Activated CD4-positive, alpha-beta T cell treated with anti-CD3 and anti-CD28 coated beads, Interleukin-2, amount 50 U/mL, for 4 hours (primary cell): ENCODE data around the gene FHIT.
"Not testable (repeated sequence)": the region's sequence is repeated elsewhere in the genome, so short reads cannot be mapped to it uniquely, and the experiment has no call there.

Experiments used
- DNase-seq, 2 experiments: peaks; one replicate each; pipeline ENCODE4 v3.0.0-alpha.2; 2020

Gene FHIT

DNA sequence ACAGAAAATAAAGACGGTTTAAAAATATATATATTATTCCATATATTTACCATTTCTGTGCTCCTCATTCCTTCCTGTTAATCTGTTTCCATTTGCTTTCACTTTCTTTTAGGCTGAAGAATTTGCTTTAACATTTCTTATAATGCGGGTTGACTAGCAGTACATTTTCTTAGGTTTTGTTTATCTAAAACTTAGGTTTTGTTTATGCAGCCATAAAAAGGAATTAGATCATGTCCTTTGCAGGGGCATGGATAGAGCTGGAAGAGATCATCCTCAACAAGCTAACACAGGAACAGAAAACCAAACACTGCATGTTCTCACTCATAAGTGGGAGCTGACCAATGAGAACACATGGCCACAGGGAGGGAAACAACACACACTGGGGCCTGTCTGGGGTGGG is 578.1 kb downstream of the FHIT start:
- DNase-seq: no peak

DNA sequence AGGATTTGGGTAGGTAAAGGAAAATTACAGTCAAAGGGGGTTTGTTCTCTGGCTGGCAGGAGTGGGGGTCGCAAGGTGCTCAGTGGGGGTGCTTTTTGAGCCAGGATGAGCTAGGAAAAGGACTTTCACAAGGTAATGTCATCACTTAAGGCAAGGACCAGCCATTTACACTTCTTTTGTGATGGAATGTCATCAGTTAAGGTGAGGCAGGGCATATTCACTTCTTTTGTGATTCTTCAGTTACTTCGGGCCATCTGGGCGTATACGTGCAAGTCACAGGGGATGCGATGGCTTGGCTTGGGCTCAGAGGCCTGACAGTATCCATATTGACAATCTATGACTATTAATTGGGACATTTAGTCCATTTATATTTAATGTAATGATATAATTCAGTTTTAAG is 578.9 kb downstream of the FHIT start:
- not testable (repeated sequence) for DNase-seq

- no peak for DNase-seq
These were observed 581.6 kb downstream of the FHIT start for GRCh38 chr3:60669636-60670035.

GRCh38 chr3:60660026-60660425 is 591.2 kb downstream of the FHIT start:
- DNase-seq: no peak

DNA sequence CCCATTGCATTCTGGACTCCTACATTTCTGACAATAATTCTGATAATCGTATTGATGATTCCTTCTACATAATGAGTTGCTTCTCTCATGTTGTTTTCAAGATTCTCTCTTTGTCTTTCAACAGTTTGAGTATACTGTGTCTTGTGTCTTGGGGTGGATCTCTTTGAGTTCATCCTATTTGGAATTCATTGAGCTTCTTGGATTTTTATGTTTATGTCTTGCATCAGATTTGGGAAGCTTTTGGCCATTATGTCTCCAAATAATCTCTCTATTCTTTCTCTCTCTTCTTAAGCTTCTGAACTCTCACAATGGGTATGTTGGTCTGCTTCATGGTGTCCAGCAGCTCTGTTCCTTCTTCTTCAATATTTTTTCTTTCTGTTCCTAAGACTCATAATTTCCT is 592.2 kb downstream of the FHIT start:
- DNase-seq: no peak

GRCh38 chr3:60657972-60658371 is 593.3 kb downstream of the FHIT start:
- no peak for DNase-seq

DNA sequence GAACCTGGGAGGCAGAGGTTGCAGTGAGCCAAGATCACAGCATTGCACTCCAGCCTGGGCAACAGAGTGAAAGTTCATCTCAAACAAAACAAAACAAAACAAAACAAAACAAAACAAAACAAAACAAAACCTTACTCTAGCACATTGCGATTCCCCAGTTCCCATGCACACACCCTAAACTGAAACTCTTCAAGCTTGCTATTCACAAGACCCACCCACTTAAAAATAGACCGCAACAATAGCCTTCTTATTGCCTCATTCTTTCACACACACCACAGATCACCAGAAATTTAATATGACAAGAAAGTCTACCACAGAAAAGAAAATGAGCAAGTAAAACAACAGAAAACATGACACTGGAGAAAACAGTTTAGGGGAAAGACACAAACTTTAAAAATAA is 598.4 kb downstream of the FHIT start:
- DNase-seq: no peak

GRCh38 chr3:60651799-60652198 is 599.5 kb downstream of the FHIT start:
- DNase-seq: no peak

GRCh38 chr3:60650171-60650570 is 601.1 kb downstream of the FHIT start:
- no peak for DNase-seq

DNA sequence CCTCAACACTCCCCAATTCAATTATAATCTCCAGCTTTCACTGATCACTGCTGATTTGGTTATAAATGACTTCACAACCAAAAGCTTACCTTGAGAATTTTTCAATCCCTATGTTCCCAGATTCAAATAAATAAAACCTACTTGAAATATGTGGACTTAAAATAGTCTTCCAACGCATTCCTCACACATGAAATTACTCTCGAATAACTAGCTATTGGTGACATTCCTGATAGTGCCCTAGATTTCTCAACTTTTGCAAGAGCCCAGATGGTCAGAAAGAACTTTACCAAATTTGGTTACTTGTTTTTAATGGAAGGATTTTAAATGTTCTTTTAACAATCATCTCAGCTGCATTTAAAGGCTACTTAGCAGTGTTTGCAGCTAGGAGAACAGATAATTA is 605.5 kb downstream of the FHIT start:
- no peak for DNase-seq

DNA sequence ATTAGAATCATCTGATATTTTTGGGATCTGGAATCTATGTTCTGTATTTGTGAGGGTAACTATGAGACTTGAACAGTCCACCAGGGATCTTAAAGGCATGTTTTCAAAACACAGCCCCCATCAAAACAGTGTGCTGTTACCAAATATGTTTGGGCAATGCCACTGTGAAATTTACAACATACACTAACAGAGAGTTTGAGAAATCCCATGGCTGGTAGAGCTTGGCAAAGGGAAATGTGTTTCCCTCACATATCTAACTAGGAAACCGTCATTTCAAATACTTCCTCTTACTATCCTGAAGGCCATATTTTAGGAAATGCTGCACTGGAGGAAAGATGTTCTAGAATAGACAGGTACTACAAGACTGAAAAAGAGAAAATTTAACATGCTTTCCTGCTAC is 607.4 kb downstream of the FHIT start:
- DNase-seq: no peak

DNA sequence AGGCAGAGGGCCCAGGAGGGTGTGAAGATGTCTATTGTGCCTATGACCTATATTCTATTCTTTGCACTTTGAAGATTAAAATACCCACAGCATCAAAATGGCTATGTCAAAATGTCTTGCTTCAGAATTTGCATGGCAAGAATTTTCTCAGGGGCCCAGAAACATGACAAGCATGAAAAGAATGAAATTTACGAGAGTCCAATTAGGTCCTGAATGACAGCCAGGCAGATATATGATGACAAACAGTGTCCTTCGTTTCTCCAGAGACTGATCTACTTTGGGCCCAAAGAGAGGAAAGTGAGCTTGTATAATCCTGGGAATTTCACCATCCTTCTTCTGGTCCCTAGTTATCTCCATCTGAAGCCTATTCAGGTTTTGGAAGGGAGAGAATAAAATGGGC is 609.9 kb downstream of the FHIT start:
- DNase-seq: no peak

DNA sequence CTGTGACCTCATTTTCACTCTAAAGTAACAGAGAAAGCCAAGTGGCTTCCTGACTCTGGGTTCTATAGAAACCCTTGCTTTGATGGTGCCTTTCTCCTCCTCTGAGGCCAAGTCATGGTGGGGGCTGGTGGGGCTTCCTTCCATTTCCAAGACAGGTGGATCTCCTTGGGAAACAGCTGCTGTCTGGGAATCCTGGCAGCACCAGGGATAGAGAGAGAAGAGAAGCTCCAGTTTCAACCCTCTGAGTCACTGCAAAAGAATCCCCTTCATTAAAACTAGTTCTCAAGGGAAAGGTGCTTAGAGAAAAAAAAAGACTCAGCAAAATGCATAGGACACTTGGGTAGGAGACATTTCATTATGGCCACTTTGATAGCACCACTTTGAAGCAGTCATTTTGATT is 614.4 kb downstream of the FHIT start:
- DNase-seq: no peak

DNA sequence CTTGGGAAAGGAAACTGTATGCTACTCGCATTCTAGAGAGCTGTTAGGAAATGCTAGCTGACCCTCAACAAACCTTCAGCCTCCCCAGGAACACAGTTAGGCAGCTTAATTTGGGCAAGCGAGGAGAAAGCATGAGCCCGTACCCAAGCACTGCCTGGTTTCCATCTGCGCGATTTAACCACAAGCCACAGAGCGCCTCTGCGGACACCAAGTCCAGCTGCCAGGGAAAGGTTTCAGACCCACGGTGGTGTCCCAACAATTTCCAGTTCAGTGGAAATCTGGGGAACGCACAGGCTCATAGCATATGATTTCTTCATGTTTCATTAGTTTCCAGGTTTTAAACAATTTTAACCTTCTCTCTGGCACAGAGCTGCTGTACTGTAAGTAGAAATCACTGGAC is 617.6 kb downstream of the FHIT start:
- no peak for DNase-seq

DNA sequence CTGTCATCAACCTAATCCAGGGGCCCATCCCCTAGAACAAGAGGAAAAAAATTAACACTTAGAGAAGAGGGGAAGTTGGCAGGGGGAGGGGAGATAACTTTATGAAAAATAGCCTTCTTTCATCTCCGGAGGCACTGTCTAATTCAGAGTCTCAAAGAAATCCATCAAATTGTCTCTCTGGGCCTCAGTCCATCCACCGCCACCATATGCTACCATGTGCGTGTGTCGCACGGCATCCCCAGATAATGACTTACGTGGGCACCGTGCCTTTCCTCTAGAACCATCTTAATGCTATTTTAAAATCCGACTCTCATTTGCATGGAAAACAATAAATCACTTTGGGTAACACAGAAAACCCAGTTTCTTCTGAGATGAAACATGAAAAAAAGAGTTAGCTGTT is 619.7 kb downstream of the FHIT start:
- DNase-seq: no peak

DNA sequence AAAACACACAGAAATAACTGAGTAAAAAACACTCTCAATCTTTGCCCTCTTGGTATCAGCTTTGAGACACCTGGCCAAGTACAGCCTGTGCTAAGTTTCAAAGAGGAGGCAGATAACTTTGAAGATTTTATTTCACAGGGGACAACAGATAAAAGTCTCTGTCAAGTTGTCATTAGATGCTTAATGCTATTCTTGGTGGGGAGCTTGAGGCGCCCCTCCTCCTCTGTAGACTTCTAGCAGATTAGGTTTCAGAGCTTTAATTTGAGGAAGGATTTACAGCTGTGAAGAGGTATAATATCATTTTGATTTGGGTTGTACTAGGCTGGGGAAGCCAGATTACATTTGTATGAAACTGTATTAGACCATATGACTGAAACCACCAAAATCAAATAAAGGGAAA is 620.3 kb downstream of the FHIT start:
- no peak for DNase-seq

DNA sequence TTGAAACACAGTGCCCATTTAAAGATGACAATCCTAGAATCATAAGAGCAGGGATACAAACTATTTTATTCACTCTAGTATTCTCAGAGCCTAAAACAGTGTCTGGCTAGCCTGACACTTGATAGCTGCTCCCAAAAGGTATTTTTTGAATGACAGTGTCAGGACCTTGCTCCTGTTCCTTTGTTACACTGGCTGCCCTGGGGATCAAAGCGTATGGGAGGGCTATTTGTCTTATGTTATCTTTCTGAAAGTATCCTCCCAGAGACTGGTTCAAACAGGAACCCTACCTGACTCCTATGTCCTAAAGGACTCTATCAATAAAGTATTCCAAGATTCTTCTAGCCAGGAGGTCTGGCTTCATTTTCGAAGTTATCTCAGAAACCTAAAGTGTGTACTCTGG is 621.4 kb downstream of the FHIT start:
- DNase-seq: no peak

- no peak for DNase-seq
These were observed 628.9 kb downstream of the FHIT start for GRCh38 chr3:60622349-60622748.

DNA sequence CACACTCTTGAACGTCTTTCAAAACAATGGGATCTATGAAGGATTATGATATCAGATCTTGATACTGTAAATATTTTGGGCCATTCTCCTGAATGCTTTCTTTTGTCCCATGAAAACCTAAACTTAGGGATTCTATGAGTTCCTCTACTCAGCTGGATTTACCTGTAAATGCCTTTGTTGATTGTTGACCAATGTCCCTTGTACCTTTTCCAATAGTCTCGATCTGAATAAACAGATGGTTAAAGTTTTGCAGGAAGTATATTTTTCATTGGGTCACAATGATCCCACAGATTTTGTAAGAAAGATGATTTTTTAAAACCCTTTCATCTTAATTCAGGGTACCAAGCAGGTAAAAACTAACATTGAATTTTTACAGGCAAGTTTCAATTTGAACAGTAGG is 634.1 kb downstream of the FHIT start:
- no peak for DNase-seq

DNA sequence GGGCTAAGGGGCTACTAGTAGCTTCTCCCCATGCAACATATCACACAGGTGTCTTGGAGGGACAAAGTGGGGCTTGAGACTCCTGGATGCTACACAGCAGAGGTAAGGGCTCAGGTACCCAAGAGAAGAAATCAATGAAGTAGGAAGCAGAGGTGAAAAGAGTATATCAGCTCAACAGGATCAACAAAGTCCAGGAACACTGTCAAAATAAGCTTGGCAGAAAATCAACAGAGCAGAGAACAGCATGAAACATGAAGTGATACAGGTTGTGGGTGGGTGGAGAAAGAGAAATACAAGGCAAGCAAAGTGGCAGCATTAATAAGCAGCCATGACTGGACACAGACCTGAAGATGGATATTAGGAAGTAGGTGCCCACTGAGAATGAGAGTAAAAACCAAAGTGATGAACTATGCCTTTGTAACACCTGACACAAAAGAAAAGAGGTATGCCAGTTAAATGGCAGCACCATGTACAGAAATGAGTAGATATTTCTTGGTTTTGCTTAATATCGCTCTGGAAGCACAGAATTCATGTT is 637.4 kb downstream of the FHIT start:
- no peak for DNase-seq

- no peak for DNase-seq
These were observed 640.7 kb downstream of the FHIT start for GRCh38 chr3:60610441-60611112.

- no peak for DNase-seq
These were observed 641.8 kb downstream of the FHIT start for GRCh38 chr3:60609446-60609845.

DNA sequence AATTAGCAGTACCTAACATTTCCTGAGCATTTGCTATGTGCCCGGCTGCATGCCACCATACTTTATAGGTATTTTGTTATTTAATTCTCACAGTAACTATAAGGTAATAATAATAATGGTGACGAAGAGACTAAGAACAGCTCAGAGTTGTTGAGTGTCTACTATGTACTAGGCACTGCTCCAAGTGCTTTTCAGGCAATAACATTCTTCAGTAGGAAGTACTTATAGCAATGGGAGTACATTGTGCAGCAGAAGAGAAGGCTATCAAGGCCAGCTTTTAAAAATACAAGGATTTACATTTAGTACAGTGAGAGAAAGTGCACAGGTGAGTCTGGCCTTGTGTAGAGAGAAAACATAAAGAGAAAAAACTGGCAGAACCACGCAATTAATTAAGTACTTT is 647.4 kb downstream of the FHIT start:
- DNase-seq: no peak

DNA sequence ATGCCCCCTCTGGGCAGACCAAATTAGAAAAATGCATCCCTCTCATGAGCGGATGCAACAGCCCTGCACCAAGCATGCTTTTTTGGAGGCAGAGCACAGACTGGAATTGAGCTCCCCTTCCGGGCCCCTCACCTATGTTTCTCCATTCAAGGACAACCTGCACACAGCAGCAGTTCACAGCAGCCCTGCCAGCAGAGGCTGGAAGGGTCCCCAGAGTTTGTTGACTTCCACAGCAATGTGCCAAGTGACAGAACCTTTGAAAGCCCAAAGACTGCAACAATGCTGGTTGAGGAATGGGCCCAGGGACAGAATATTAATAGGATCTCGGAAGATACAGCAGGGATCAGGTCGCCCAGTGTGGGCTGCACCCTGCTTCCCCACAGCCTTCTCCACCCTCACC is 650.4 kb downstream of the FHIT start:
- no peak for DNase-seq

- DNase-seq: no peak
These were observed 651.7 kb downstream of the FHIT start for GRCh38 chr3:60599586-60599985.
